HepG2 (cell line): Measurements from ENCODE around the gene MAJIN. TPM values are rescaled to one million over a fixed set of nuclear protein-coding genes. Genes with fewer than 3 reads are reported as not detected.

Experiments used
- ATAC-seq: fragments of 200-7000 bp; cut with Tn5 transposase; 3 replicates; pipeline ENCODE4 v1.9.1; 2020; ENCODE audit warnings: mild to moderate bottlenecking, moderate library complexity
- BruUV-seq: library from RNA; stranded (reverse); fragments of 400-500 nt; replicated peaks from 2 replicates; lab custom pipeline; 2021; lab: Mats Ljungman, UMichigan
- CTCF ChIA-PET: fragments of 300-600 bp; formaldehyde crosslinking; extraction: SDS; loops from one replicate; lab custom pipeline; 2021; ENCODE audit warnings: low total read pairs, inconsistent platforms, low intra/inter-chr PET ratio; lab: Yijun Ruan, JAX
- POLR2A ChIA-PET: fragments of 350-600 bp; sonication (Branson Sonifier 250); formaldehyde crosslinking; loops from one replicate; lab custom pipeline; 2020; ENCODE audit warnings: antibody characterized with exemption, inconsistent platforms; lab: Yijun Ruan, JAX
- DNase-seq: peaks from one replicate; pipeline ENCODE4 v3.0.0-alpha.2; 2015; ENCODE audit warnings: low spot score
- FAIRE-seq: peaks from 3 replicates; lab custom pipeline; 2011; peaks lifted over from hg19 to GRCh38; lab: Jason Lieb, UNC
- H2AFZ ChIP-seq: one replicate; pipeline ENCODE4 v1.6.1; 2011; ENCODE audit warnings: low read length, inconsistent platforms
- H3K27ac ChIP-seq: fragments of 300-600 bp; 3 replicates; pipeline ENCODE4 v1.8.0; 2011; ENCODE audit warnings: mixed run types, mild to moderate bottlenecking, mixed read lengths, low read length, inconsistent platforms; ENCODE audit not compliant: insufficient read depth; ENCODE audit errors: extremely low read length
- H3K27me3 ChIP-seq, 2 experiments: fragments of 200-600 bp in 1 of 2; 2 replicates in 1 of 2; 3 replicates in 1 of 2; pipeline versions ENCODE4 v1.6.0 to v1.8.0; 2011; ENCODE audit warnings: low read length in 2 of 2, mild to moderate bottlenecking in 2 of 2, moderate library complexity in 2 of 2, inconsistent platforms in 1 of 2; ENCODE audit not compliant: insufficient read depth in 2 of 2, control insufficient read depth in 1 of 2
- H3K36me3 ChIP-seq, 2 experiments: fragments of 200-600 bp in 1 of 2; replicated peaks in 1 of 2; 2 replicates in 1 of 2; 3 replicates in 1 of 2; pipeline versions ENCODE4 v1.5.1 to v1.8.0; 2011; ENCODE audit warnings: low read length in 2 of 2, inconsistent platforms in 1 of 2; ENCODE audit not compliant: insufficient read depth in 2 of 2, control insufficient read depth in 1 of 2
- H3K4me1 ChIP-seq: 2 replicates; pipeline ENCODE4 v1.5.1; 2012; ENCODE audit warnings: low read length, inconsistent platforms; ENCODE audit not compliant: insufficient read depth
- H3K4me2 ChIP-seq: 2 replicates; pipeline ENCODE4 v1.6.0; 2011; ENCODE audit warnings: low read depth, low read length, inconsistent platforms
- H3K4me3 ChIP-seq, 3 experiments: fragments of 200-600 bp in 1 of 3; sonication (generic), shearing (Covaris generic) in 1 of 3; replicated peaks in 1 of 3; 2 replicates each; pipeline ENCODE4 v1.5.1; 2011 to 2016; ENCODE audit warnings: low read length in 3 of 3, inconsistent platforms in 2 of 3, low read depth in 2 of 3, mild to moderate bottlenecking in 2 of 3, control low read depth in 1 of 3, mixed read lengths in 1 of 3; ENCODE audit not compliant: insufficient read depth in 1 of 3
- H3K79me2 ChIP-seq: one replicate; pipeline ENCODE4 v1.6.1; 2011; ENCODE audit warnings: low read length, inconsistent platforms; ENCODE audit not compliant: insufficient read depth
- H3K9ac ChIP-seq: 2 replicates; pipeline ENCODE4 v1.6.0; 2011; ENCODE audit warnings: mild to moderate bottlenecking, low read depth, low read length, inconsistent platforms; ENCODE audit not compliant: insufficient read depth
- H3K9me3 ChIP-seq: 2 replicates; pipeline ENCODE4 v1.5.1; 2012; ENCODE audit warnings: mild to moderate bottlenecking, low read length
- H4K20me1 ChIP-seq: 2 replicates; pipeline ENCODE4 v1.6.0; 2011; ENCODE audit warnings: inconsistent platforms, mild to moderate bottlenecking, low read length, moderate library complexity; ENCODE audit not compliant: insufficient read depth
- PAWR ChIP-seq: sonication (generic); formaldehyde crosslinking; IDR thresholded peaks from 2 replicates; pipeline ENCODE4 v1.4.0; 2020; ENCODE audit warnings: missing genetic modification reagents, mild to moderate bottlenecking, borderline replicate concordance
- SMYD3 ChIP-seq: sonication (generic); formaldehyde crosslinking; IDR thresholded peaks from 2 replicates; pipeline ENCODE4 v1.8.1; 2023; ENCODE audit warnings: mild to moderate bottlenecking, missing genetic modification reagents
- ZNF543 ChIP-seq: sonication (generic); formaldehyde crosslinking; IDR thresholded peaks from 2 replicates; pipeline ENCODE4 v1.4.0; 2020; ENCODE audit warnings: mild to moderate bottlenecking, missing genetic modification reagents
- ZNF746 ChIP-seq: sonication (generic); formaldehyde crosslinking; IDR thresholded peaks from 2 replicates; pipeline ENCODE4 v1.8.0; 2022; ENCODE audit warnings: mild to moderate bottlenecking, missing genetic modification reagents
- WGBS: methylation state at CpG from one replicate; pipeline ENCODE4 v1.1.6; 2017; ENCODE audit warnings: low lambda C conversion rate; 5-methylcytosine and 5-hydroxymethylcytosine counted together
- in situ Hi-C: cut with HindIII; loops from 2 replicates; pipeline ENCODE4 v1.10.0; 2017; ENCODE audit warnings: low pct_unique_long_range_greater_than_20kb; ENCODE audit not compliant: extremely low pct_ligation_motif_present
- intact Hi-C: fragments of 100-400 bp; cut with micrococcal nuclease; formaldehyde crosslinking; loops from one replicate; pipeline ENCODE4 v1.10.0; 2022; ENCODE audit not compliant: unreplicated experiment
- polyA plus RNA-seq, 8 experiments: library from polyadenylated mRNA; depleted of rRNA in 3 of 8; stranded (reverse) in 7 of 8; unstranded in 1 of 8; fragments of >200 nt; fragmentation: Illumina TruSeq in 4 of 8; extraction: Trizol in 4 of 8; gene quantifications; 2 replicates each; pipeline versions ENCODE4 v1.2.1 to v1.2.3, GENCODE V29; 2011 to 2016; ENCODE audit warnings: low read depth in 4 of 8, missing spikeins in 1 of 8, mixed read lengths in 1 of 8; ENCODE audit not compliant: insufficient read depth in 1 of 8
- total RNA-seq, 5 experiments: library from RNA; depleted of rRNA; stranded (reverse); fragments of >200 nt; fragmentation: Illumina TruSeq; extraction: Trizol; gene quantifications; 2 replicates each; pipeline ENCODE4 v1.2.3, GENCODE V29; 2016; ENCODE audit warnings: low read depth in 1 of 5
- TF ChIP-seq, protein P1 (sequence below): IDR thresholded peaks from 2 replicates; pipeline ENCODE4 v1.6.1; 2012; ENCODE audit warnings: low read length, improper control_type of control experiment
- TF ChIP-seq, protein P2 (sequence below): sonication (generic); formaldehyde crosslinking; IDR thresholded peaks from 2 replicates; pipeline ENCODE4 v1.9.0; 2021; ENCODE audit warnings: missing genetic modification reagents, borderline replicate concordance

The MAJIN gene
- total and polyA plus RNA-seq, 2 of the 13 experiments (the other 11 are each of a cell fraction or from before 2014, with no cell fraction given), result not detected

GRCh38 chr11:64930340-64930739, 41.6 kb downstream of the MAJIN start:
- CTCF ChIA-PET, result no interaction called here
- Histone ChIP-seq H3K9ac (no peak overlapping the region), H3K36me3 (peaks cover 0 to 1% of the 10 kb centered on the region in 2 experiments; a peak in 1 of 5 replicates), H3K4me1 (peaks cover 32% of the 10 kb centered on the region), H3K4me2 (no peak overlapping the region), H3K79me2 (no peaks in the 10 kb centered on the region), H4K20me1 (no peaks in the 10 kb centered on the region), H3K9me3 (no peaks in the 10 kb centered on the region), H3K4me3 (no peak overlapping the region), H2AFZ (no peak overlapping the region), H3K27ac (no peak overlapping the region), H3K27me3 (no peaks in the 10 kb centered on the region)
- no TSS peak for BruUV-seq
- no peak for FAIRE-seq
- no peak for TF ChIP-seq ZNF543 (CRISPR knock-in tag)
- no peak for TF ChIP-seq SMYD3 (CRISPR knock-in tag)
- TF ChIP-seq PAWR (CRISPR knock-in tag), result no peak
- no peak for TF ChIP-seq ZNF746 (CRISPR knock-in tag)
- TF ChIP-seq, protein P1, sequence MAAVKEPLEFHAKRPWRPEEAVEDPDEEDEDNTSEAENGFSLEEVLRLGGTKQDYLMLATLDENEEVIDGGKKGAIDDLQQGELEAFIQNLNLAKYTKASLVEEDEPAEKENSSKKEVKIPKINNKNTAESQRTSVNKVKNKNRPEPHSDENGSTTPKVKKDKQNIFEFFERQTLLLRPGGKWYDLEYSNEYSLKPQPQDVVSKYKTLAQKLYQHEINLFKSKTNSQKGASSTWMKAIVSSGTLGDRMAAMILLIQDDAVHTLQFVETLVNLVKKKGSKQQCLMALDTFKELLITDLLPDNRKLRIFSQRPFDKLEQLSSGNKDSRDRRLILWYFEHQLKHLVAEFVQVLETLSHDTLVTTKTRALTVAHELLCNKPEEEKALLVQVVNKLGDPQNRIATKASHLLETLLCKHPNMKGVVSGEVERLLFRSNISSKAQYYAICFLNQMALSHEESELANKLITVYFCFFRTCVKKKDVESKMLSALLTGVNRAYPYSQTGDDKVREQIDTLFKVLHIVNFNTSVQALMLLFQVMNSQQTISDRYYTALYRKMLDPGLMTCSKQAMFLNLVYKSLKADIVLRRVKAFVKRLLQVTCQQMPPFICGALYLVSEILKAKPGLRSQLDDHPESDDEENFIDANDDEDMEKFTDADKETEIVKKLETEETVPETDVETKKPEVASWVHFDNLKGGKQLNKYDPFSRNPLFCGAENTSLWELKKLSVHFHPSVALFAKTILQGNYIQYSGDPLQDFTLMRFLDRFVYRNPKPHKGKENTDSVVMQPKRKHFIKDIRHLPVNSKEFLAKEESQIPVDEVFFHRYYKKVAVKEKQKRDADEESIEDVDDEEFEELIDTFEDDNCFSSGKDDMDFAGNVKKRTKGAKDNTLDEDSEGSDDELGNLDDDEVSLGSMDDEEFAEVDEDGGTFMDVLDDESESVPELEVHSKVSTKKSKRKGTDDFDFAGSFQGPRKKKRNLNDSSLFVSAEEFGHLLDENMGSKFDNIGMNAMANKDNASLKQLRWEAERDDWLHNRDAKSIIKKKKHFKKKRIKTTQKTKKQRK, result no peak
- TF ChIP-seq, protein P2, sequence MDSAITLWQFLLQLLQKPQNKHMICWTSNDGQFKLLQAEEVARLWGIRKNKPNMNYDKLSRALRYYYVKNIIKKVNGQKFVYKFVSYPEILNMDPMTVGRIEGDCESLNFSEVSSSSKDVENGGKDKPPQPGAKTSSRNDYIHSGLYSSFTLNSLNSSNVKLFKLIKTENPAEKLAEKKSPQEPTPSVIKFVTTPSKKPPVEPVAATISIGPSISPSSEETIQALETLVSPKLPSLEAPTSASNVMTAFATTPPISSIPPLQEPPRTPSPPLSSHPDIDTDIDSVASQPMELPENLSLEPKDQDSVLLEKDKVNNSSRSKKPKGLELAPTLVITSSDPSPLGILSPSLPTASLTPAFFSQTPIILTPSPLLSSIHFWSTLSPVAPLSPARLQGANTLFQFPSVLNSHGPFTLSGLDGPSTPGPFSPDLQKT (CRISPR knock-in tag), result no peak
- DNase-seq, result no peak
- POLR2A ChIA-PET, result no interaction called here
- WGBS, result 95% methylated on average over 6 of the region's 6 CpGs
- in situ Hi-C loops (no loop called here), intact Hi-C loops (no loop called here)
- no peak for ATAC-seq
